Adipose tissue (tissue), 3 donors: ENCODE measurements around the gene CEP164. TPM values are rescaled to one million over a fixed set of nuclear protein-coding genes. Genes with fewer than 3 reads are reported as not detected.

Experiments used
- H3K27ac ChIP-seq: one replicate; pipeline ENCODE4 v1.5.1; 2013; ENCODE audit warnings: low read depth, low read length
- WGBS, 3 donors: extraction: QIAGEN DNeasy Blood & Tissue Kit; methylation state at CpG; one replicate each; pipeline ENCODE4 v1.1.7; 2013; 5-methylcytosine and 5-hydroxymethylcytosine counted together
- polyA plus RNA-seq, 3 donors: library from polyadenylated mRNA; stranded (reverse); fragments of 200-250 nt; gene quantifications; one replicate each; pipeline ENCODE4 v1.2.3, GENCODE V29; 2013
- donor health status: healthy with polysubstance abuse.
- donor health status: Bipolar disorder and iron deficiency.
- donor health status: healthy.

The CEP164 gene
- polyA plus RNA-seq, 3 donors: 8.7 to 18.4 (median 9.2) TPM

GRCh38 chr11:117410861-117411710 is 83.4 kb downstream of the CEP164 start:
- WGBS, 3 donors: 83 to 89% (median 84%) methylated on average over 14 of the region's 14 CpGs
- H3K27ac ChIP-seq: no peak overlapping the region

- 82 to 93% (median 88%) methylated on average over 8 to 10 of the region's 10 CpGs for WGBS, 3 donors
- no peak overlapping the region for H3K27ac ChIP-seq
Measured at GRCh38 chr11:117411736-117412135, 84.1 kb downstream of the CEP164 start.

- WGBS, 3 donors: 81 to 94% (median 84%) methylated on average over 8 to 10 of the region's 10 CpGs
- no peak overlapping the region for H3K27ac ChIP-seq
Measured at GRCh38 chr11:117412176-117412575, 84.5 kb downstream of the CEP164 start.

- no peak overlapping the region for H3K27ac ChIP-seq
- WGBS, 3 donors: 87 to 93% (median 93%) methylated on average over 8 of the region's 8 CpGs
Measured at GRCh38 chr11:117412653-117413275, 85.1 kb downstream of the CEP164 start.

- no peak overlapping the region for H3K27ac ChIP-seq
- 96 to 98% (median 97%) methylated on average over 7 of the region's 7 CpGs for whole genome bisulfite sequencing, 3 donors
Measured at GRCh38 chr11:117413616-117414015, 86.0 kb downstream of the CEP164 start.

- WGBS, 3 donors: 90 to 96% (median 93%) methylated on average over 6 of the region's 6 CpGs
- H3K27ac ChIP-seq: no peak overlapping the region
Measured at GRCh38 chr11:117414724-117415123, 87.1 kb downstream of the CEP164 start.

- 77 to 82% (median 80%) methylated on average over 8 of the region's 8 CpGs for WGBS, 3 donors
- H3K27ac ChIP-seq: no peak overlapping the region
Measured at GRCh38 chr11:117415358-117415896, 87.8 kb downstream of the CEP164 start.

GRCh38 chr11:117417342-117417741 is 89.7 kb downstream of the CEP164 start:
- 53 to 64% (median 59%) methylated on average over 6 of the region's 6 CpGs for WGBS, 3 donors
- H3K27ac ChIP-seq: no peak overlapping the region

- H3K27ac ChIP-seq: no peak overlapping the region
- WGBS, 3 donors: 71 to 84% (median 83%) methylated on average over 10 to 12 of the region's 12 CpGs
Measured at GRCh38 chr11:117417856-117418255, 90.2 kb downstream of the CEP164 start.

GRCh38 chr11:117418737-117419481 is 91.3 kb downstream of the CEP164 start:
- H3K27ac ChIP-seq: no peak overlapping the region

GRCh38 chr11:117419482-117420142 is 92.0 kb downstream of the CEP164 start:
- WGBS, 3 donors: 80 to 88% (median 81%) methylated on average over 12 of the region's 12 CpGs
- no peak overlapping the region for H3K27ac ChIP-seq

More at GRCh38 chr11:117418737-117419481, 91.3 kb downstream of the CEP164 start:
- WGBS, 3 donors: 79 to 92% (median 88%) methylated on average over 12 of the region's 12 CpGs

- H3K27ac ChIP-seq: no peak overlapping the region
- WGBS, 3 donors: 85 to 90% (median 90%) methylated on average over 12 of the region's 12 CpGs
Measured at GRCh38 chr11:117420143-117420485, 92.5 kb downstream of the CEP164 start.

GRCh38 chr11:117420598-117420997 is 92.9 kb downstream of the CEP164 start:
- 92 to 96% (median 94%) methylated on average over 6 of the region's 6 CpGs for WGBS, 3 donors

GRCh38 chr11:117421041-117421440 is 93.4 kb downstream of the CEP164 start:
- 80 to 85% (median 83%) methylated on average over 13 of the region's 13 CpGs for WGBS, 3 donors
- no peak overlapping the region for H3K27ac ChIP-seq

More at GRCh38 chr11:117420598-117420997, 92.9 kb downstream of the CEP164 start:
- H3K27ac ChIP-seq: no peak overlapping the region

GRCh38 chr11:117421476-117421875 is 93.8 kb downstream of the CEP164 start:
- WGBS, 3 donors: 77 to 88% (median 79%) methylated on average over 7 of the region's 7 CpGs
- no peak overlapping the region for H3K27ac ChIP-seq

- WGBS, 3 donors: 86 to 89% (median 87%) methylated on average over 14 of the region's 14 CpGs
- H3K27ac ChIP-seq: no peak overlapping the region
Measured at GRCh38 chr11:117423046-117423575, 95.5 kb downstream of the CEP164 start.

- 64 to 74% (median 70%) methylated on average over 4 of the region's 4 CpGs for WGBS, 3 donors
- no peak overlapping the region for H3K27ac ChIP-seq
Measured at GRCh38 chr11:117424781-117425180, 97.1 kb downstream of the CEP164 start.

- no peak overlapping the region for H3K27ac ChIP-seq
- WGBS, 3 donors: 47 to 55% (median 54%) methylated on average over 13 of the region's 13 CpGs
Measured at GRCh38 chr11:117425679-117426296, 98.1 kb downstream of the CEP164 start.
